ENCODE data around the gene IL1RAPL1. TPM values are rescaled to one million over a fixed set of nuclear protein-coding genes. Genes with fewer than 3 reads are reported as not detected.

The IL1RAPL1 gene
- total and polyA plus RNA-seq, 9 of the 15 experiments (the other 6 are each of a cell fraction or from before 2014, with no cell fraction given): 0.04 to 0.07 (median 0.04) TPM; not detected in 6

DNA sequence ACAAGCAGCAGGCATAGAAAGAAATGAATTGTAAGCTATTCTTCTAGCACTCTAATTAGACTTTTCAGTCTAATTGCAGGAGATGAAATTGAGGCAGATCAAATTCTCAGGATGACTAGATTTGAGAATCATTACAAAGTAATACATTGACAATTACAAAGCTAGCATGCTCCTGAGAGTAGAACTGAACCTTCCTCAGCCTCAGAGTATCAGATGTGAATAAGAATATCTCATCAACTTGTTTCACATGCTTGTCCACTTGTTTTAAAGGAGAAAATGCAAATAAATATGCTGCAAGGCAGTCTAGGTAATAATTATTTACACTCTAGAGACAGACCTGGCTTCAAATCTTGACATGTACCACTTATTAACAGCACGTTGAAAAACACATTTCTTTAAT lies 1137.1 kb downstream of the IL1RAPL1 start:
- DNase-seq (ENCODE audit: extremely low read depth in 1 of 4, low spot score in 3 of 4): no peak
- BruUV-seq (replicated peaks): no TSS peak
- Histone ChIP-seq H4K20me1 (replicated peaks; ENCODE audit: control insufficient read depth, insufficient read depth, low read length) (no peaks in the 10 kb centered on the region), H3K79me2 (ENCODE audit: control insufficient read depth, insufficient read depth, low read length) (no peaks in the 10 kb centered on the region), H3K27me3 (ENCODE audit: control insufficient read depth in 2 of 2, insufficient read depth in 2 of 2, low read length in 2 of 2) (no peaks in the 10 kb centered on the region), H3K4me1 (replicated peaks in 1 of 2; ENCODE audit: control insufficient read depth in 2 of 2, insufficient read depth in 2 of 2, low read length in 2 of 2) (no peaks in the 10 kb centered on the region), H3K36me3 (ENCODE audit: control insufficient read depth, insufficient read depth, low read length) (no peaks in the 10 kb centered on the region), H3K27ac (ENCODE audit: extremely low read depth, low read depth, low read length) (no peak overlapping the region), H3K9ac (ENCODE audit: insufficient read depth in 1 of 2, low read depth in 2 of 2, low read length in 2 of 2) (no peak overlapping the region), H3K4me3 (no peak overlapping the region), H3K9me1 (ENCODE audit: control insufficient read depth, insufficient read depth, low read length) (no peaks in the 10 kb centered on the region), H3K9me3 (replicated peaks; ENCODE audit: control insufficient read depth, insufficient read depth, low read depth, low read length) (no peaks in the 10 kb centered on the region), H3K4me2 (ENCODE audit: insufficient read depth, low read length) (no peak overlapping the region), H2AFZ (ENCODE audit: low read depth, low read length) (no peak overlapping the region)
- ATAC-seq: no peak
- in situ Hi-C loops (cut with MboI): no loop called here
- ChIA-PET POLR2A (interaction anchor here (0.7 kb wide), 1 partner anchor 32 kb away, joined by 3 read pairs; no protein-coding TSS in a partner anchor), CTCF (ENCODE audit: low intra/inter-chr PET ratio) (no interaction called here)
- intact Hi-C loops (cut with micrococcal nuclease): no loop called here
- FAIRE-seq: no peak
- 0% methylated on average over 1 of the region's 1 CpG for WGBS (ENCODE audit: insufficient coverage, low coverage, missing lambda C conversion rate)
- TF ChIP-seq, protein P1, sequence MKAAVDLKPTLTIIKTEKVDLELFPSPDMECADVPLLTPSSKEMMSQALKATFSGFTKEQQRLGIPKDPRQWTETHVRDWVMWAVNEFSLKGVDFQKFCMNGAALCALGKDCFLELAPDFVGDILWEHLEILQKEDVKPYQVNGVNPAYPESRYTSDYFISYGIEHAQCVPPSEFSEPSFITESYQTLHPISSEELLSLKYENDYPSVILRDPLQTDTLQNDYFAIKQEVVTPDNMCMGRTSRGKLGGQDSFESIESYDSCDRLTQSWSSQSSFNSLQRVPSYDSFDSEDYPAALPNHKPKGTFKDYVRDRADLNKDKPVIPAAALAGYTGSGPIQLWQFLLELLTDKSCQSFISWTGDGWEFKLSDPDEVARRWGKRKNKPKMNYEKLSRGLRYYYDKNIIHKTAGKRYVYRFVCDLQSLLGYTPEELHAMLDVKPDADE (conservative IDR thresholded peaks at IDR 0.05; ENCODE audit: control insufficient read depth, low read depth, low read length): no peak
- TF ChIP-seq, protein P2, sequence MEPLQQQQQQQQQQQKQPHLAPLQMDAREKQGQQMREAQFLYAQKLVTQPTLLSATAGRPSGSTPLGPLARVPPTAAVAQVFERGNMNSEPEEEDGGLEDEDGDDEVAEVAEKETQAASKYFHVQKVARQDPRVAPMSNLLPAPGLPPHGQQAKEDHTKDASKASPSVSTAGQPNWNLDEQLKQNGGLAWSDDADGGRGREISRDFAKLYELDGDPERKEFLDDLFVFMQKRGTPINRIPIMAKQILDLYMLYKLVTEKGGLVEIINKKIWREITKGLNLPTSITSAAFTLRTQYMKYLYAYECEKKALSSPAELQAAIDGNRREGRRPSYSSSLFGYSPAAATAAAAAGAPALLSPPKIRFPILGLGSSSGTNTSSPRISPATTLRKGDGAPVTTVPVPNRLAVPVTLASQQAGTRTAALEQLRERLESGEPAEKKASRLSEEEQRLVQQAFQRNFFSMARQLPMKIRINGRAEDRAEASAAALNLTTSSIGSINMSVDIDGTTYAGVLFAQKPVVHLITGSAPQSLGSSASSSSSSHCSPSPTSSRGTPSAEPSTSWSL (CRISPR knock-in tag; IDR thresholded peaks at IDR 0.05; ENCODE audit: borderline replicate concordance): no peak
- TF ChIP-seq CCNT2 (IDR thresholded peaks at IDR 0.05; ENCODE audit: borderline replicate concordance, extremely low read depth, insufficient read length, low read depth, low read length): no peak
- no peak for TF ChIP-seq YBX1 (IDR thresholded peaks at IDR 0.05)
- TF ChIP-seq MYC (IDR thresholded peaks at IDR 0.05; ENCODE audit: low read depth, low read length): no peak
- no peak for TF ChIP-seq MYC (CRISPR knock-in tag; IDR thresholded peaks at IDR 0.05; ENCODE audit: borderline replicate concordance, low read depth)
- no peak for TF ChIP-seq U2AF1 (optimal IDR thresholded peaks at IDR 0.05; ENCODE audit: low read depth, low read length)
- TF ChIP-seq FOXJ2 (tag; IDR thresholded peaks at IDR 0.05): no peak
- TF ChIP-seq HMGN3 (IDR thresholded peaks at IDR 0.05; ENCODE audit: borderline replicate concordance, extremely low read depth, insufficient read length, low read depth, low read length): no peak
- TF ChIP-seq TBP (optimal IDR thresholded peaks at IDR 0.05; ENCODE audit: low read depth, low read length): no peak
- no peak for TF ChIP-seq ZFP1 (CRISPR knock-in tag; IDR thresholded peaks at IDR 0.05)
- TF ChIP-seq, protein P3, sequence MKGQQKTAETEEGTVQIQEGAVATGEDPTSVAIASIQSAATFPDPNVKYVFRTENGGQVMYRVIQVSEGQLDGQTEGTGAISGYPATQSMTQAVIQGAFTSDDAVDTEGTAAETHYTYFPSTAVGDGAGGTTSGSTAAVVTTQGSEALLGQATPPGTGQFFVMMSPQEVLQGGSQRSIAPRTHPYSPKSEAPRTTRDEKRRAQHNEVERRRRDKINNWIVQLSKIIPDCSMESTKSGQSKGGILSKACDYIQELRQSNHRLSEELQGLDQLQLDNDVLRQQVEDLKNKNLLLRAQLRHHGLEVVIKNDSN (CRISPR knock-in tag; IDR thresholded peaks at IDR 0.05): no peak
- TF ChIP-seq ZNF586 (CRISPR knock-in tag; conservative IDR thresholded peaks at IDR 0.05): no peak
- no peak for TF ChIP-seq DPF2 (IDR thresholded peaks at IDR 0.05)
- no peak for TF ChIP-seq RBM14 (IDR thresholded peaks at IDR 0.05; ENCODE audit: borderline replicate concordance, insufficient read depth, low read depth, low read length)
- TF ChIP-seq POLR3A (IDR thresholded peaks at IDR 0.05; ENCODE audit: borderline replicate concordance, extremely low read depth, insufficient read depth, insufficient read length): no peak
- TF ChIP-seq XRCC4 (IDR thresholded peaks at IDR 0.05; ENCODE audit: extremely low read depth, insufficient read depth, insufficient read length): no peak
- TF ChIP-seq DNMT1 (IDR thresholded peaks at IDR 0.05): no peak
- no peak for TF ChIP-seq CHCHD3 (CRISPR knock-in tag; IDR thresholded peaks at IDR 0.05)

Measured in K562 (cell line).